ENCODE data around the gene SLC25A43. TPM values are rescaled to one million over a fixed set of nuclear protein-coding genes. Genes with fewer than 3 reads are reported as not detected.

SLC25A43 gene
- total and polyA plus RNA-seq, 9 of the 15 experiments (the other 6 are each of a cell fraction or from before 2014, with no cell fraction given), result 1.3 to 8.4 (median 4.0) TPM

GRCh38 chrX:119410027-119410819 lies 11.1 kb downstream of the SLC25A43 start (continued):
- TF ChIP-seq MLLT1 (IDR thresholded peaks at IDR 0.05) (peak in 1 of 2 experiments; percentile 58; a peak in 1 of 4 replicates), RBFOX2 (IDR thresholded peaks at IDR 0.05; ENCODE audit: low read depth, low read length) (no peak), RCOR1 (IDR thresholded peaks at IDR 0.05; ENCODE audit: borderline replicate concordance in 1 of 2, low read depth in 2 of 2, low read length in 2 of 2) (peak in 1 of 2 experiments; percentile 38; a peak in 1 of 4 replicates), JUND (IDR thresholded peaks at IDR 0.05; ENCODE audit: borderline replicate concordance, low read depth, low read length) (0 out of 2 replicates have a peak, but pooled peaks have one; percentile 29), JUND (tag; IDR thresholded peaks at IDR 0.05; ENCODE audit: borderline replicate concordance, low read depth, low read length) (no peak)

- H3K36me3 ChIP-seq (ENCODE audit: control insufficient read depth, insufficient read depth, low read length), result no peaks in the 10 kb centered on the region; the same call in 2 of the 3 replicates
- H3K9ac ChIP-seq (ENCODE audit: insufficient read depth in 1 of 2, low read depth in 2 of 2, low read length in 2 of 2), result no peak overlapping the region; a peak in 1 of 4 replicates
- no peak overlapping the region for H2AFZ ChIP-seq (ENCODE audit: low read depth, low read length)
- no peaks in the 10 kb centered on the region for H3K79me2 ChIP-seq (ENCODE audit: control insufficient read depth, insufficient read depth, low read length)
- no peaks in the 10 kb centered on the region for H4K20me1 ChIP-seq (replicated peaks; ENCODE audit: control insufficient read depth, insufficient read depth, low read length)
- peaks cover 18 to 30% of the 10 kb centered on the region in 2 experiments; a peak in 4 of 5 replicates for H3K4me1 ChIP-seq (replicated peaks in 1 of 2; ENCODE audit: control insufficient read depth in 2 of 2, insufficient read depth in 2 of 2, low read length in 2 of 2)
- H3K27ac ChIP-seq (ENCODE audit: extremely low read depth, low read depth, low read length), result no peak overlapping the region
- ChIA-PET CTCF (ENCODE audit: low intra/inter-chr PET ratio) (interaction anchor here (0.7 kb wide), 1 partner anchor 11 kb away, joined by 3 read pairs; no protein-coding TSS in a partner anchor), POLR2A (interaction anchor here (0.9 kb wide), 1 partner anchor 9 kb away, joined by 3 read pairs; no protein-coding TSS in a partner anchor)
- H3K4me3 ChIP-seq, result no peak overlapping the region
- DNase-seq (ENCODE audit: extremely low read depth in 1 of 4, low spot score in 3 of 4), result no peak
- no peaks in the 10 kb centered on the region for H3K9me3 ChIP-seq (replicated peaks; ENCODE audit: control insufficient read depth, insufficient read depth, low read depth, low read length)
- no peaks in the 10 kb centered on the region for H3K9me1 ChIP-seq (ENCODE audit: control insufficient read depth, insufficient read depth, low read length)
- H3K4me2 ChIP-seq (ENCODE audit: insufficient read depth, low read length), result no peak overlapping the region
- intact Hi-C loops (cut with micrococcal nuclease) (no loop called here), in situ Hi-C loops (cut with MboI) (no loop called here)
- ATAC-seq, result no peak
- H3K27me3 ChIP-seq (ENCODE audit: control insufficient read depth in 2 of 2, insufficient read depth in 2 of 2, low read length in 2 of 2), result no peaks in the 10 kb centered on the region
- BruUV-seq (replicated peaks), result no TSS peak
- no peak for TF ChIP-seq MBD2 (IDR thresholded peaks at IDR 0.05; ENCODE audit: borderline replicate concordance, low read depth)
- 0 out of 2 replicates have a peak, but pooled peaks have one; percentile 0 for TF ChIP-seq DPF2 (IDR thresholded peaks at IDR 0.05)
- no peak for TF ChIP-seq NFRKB (IDR thresholded peaks at IDR 0.05; ENCODE audit: low read depth)
- 14% methylated on average over 3 of the region's 3 CpGs for WGBS (ENCODE audit: insufficient coverage, low coverage, missing lambda C conversion rate)
- no peak for FAIRE-seq
Observed at GRCh38 chrX:119410854-119411253, 11.7 kb downstream of the SLC25A43 start.
